NCI-H1105 treated with DMSO at 0.1 percent for 48 hours (cell line): ENCODE results near the gene SYNE1.
"Not testable (repeated sequence)": the region's sequence is repeated elsewhere in the genome, so short reads cannot be mapped to it uniquely, and the experiment has no call there.

Experiments used
- DNase-seq: peaks from one replicate; lab custom pipeline; 2025; lab: John Stamatoyannopoulos, UW

Gene SYNE1

GRCh38 chr6:152372945-152373344, 264.2 kb downstream of the SYNE1 start:
- DNase-seq = no peak

DNA sequence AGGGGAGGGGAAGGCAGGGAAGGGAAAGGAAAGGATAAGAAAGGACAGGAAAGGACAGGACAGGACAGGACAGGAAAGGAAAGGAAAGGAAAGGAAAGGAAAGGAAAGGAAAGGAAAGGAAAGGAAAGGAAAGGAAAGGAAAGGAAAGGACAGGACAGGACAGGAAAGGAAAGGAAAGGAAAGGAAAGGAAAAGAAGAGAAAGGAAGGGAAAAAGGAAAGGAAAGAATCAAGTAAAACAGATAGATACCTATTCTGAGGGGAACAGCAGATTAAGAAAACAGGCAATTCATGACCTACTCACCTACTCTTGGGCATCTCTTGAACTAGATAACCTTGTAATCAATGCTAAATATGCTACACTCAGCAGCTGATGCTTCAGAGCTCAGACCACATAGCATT, 265.4 kb downstream of the SYNE1 start:
- no peak for DNase-seq

DNA sequence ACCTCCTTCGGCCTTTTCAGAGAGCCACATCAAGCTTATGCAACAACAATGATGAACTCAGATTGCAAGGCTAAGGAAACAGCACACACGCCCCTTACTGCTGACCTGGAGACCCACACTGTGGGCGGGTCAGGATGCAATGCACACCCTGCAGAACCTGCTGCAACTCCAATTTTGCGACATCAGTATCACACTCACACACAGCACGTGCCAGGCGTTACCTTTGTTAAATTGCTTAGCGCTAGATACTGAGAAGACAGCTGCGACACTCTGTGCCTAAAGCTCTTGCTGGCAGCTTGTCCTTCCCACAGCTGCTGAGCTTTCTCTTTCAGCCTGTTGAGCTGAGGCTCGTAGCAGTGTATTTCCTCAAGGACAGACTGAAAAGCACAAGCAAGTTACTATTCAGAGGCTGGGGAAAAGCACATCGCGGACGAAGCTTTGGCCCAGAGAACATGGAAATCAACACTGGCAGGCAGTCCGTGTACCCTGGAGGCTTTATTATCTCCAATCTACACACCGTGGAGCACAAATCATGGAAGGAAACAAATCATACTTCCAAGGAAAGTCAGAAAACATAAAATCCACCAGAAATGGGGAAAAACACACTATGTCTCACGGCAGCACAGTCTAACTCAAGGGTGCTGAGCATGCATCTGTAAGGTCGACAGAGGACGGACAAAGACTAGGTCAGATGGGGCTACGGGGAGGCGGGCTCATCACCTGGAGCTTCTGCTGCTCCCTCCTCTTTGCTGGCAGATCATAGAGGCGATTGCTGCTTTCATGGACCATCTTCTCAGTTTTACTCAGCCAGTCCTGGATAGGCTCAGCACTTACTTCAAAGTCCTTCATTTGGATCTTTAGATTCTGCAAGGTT, 268.2 kb downstream of the SYNE1 start:
- DNase-seq = peak; percentile 7

GRCh38 chr6:152364866-152365265, 272.3 kb downstream of the SYNE1 start:
- no peak for DNase-seq

DNA sequence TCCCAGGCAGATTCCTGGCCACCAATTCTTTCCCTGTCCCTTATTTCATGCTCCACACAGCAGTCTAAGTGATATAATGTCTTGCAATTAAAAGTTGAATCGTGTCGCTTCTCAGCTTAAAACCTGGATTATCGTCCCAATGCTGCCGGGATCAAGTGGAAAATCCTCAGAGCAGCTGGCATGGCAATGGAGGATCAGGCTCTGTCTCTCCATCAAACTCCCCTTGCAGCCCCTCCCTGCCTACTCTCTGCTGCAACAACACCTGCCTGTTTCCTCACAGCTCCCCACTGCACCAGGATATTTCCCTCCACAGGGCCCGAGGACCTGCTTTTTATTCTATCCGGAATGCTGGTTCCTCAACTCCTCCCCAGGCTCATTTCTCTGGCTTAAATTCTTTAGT, 277.1 kb downstream of the SYNE1 start:
- no peak for DNase-seq

- DNase-seq = peak; percentile 33
These were observed 280.5 kb downstream of the SYNE1 start for GRCh38 chr6:152356662-152357061.

DNA sequence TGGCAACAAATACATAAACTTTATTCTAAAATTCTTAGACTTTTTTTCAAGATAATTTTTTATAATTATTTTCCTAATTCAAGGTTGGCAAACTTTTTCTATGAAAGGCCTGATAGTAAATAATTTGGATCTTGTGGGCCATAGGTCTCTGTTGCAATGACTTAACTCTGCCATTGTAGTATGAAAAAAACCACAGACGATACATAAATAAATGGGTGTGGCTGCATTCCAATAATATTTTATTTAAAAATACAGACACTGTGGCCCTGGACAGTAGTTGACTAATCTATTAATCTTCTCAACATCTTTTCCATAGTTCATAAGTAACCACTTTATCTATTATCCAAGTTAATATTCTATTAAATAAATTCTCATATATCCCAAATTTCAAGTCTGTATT, 281.1 kb downstream of the SYNE1 start:
- DNase-seq = no peak

GRCh38 chr6:152355166-152355565, 282.0 kb downstream of the SYNE1 start:
- DNase-seq = no peak

GRCh38 chr6:152353440-152353839, 283.7 kb downstream of the SYNE1 start:
- DNase-seq = no peak

DNA sequence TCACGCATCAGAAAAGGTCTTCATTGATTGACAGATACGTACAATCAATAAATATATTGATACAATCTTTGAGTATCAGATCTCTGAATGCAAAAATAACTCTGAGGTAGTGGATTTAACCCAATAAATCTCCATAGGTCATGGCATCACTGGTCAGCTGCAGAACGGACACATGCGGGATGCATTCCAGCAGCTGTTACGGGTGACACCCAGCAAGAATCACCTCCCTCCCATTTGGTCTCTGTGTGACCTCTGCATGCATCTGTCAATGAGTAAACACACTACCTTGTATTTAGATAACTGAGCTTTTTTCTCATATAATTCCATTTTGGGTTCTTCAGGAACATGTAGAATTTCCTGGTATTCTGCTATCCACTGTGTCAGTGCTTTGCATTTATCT, 285.4 kb downstream of the SYNE1 start:
- no peak for DNase-seq

DNA sequence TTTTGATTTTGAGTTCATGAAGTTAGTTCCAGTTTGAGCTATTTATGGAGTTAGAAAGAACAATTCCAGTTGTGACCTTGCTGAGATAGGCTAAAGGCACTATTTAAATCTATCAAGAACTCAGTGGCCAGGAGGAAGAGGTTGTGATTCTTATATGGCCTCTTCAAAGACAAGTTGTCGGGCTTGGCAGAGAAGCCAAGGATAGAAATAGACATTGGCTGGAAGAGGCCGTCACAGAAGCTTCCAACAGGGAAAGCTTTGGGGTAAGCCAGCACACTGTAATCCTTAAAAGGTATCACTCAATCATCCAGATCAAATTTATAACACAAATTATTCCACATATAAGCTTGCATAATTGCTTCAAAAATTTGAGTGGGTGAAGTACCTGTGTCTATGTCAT, 286.1 kb downstream of the SYNE1 start:
- no peak for DNase-seq

DNA sequence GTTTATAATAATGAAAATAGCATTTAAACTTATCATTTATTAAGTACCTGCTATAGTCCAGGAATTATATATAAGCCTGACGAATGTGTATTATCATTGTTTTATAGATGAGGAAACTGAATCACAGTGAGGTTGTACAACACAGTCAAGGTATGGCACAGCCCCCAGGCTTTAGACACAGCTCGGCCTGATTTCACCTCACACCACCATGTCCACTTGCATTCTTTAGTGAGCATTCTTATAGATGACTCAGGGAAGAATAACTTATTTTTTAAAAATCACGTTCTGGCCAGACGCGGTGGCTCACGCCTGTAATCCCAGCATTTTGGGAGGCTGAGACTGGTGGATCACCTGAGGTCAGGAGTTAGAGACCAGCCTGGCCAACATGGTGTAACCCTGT, 289.0 kb downstream of the SYNE1 start:
- no peak for DNase-seq

GRCh38 chr6:152343735-152344360, 293.3 kb downstream of the SYNE1 start:
- no peak for DNase-seq

GRCh38 chr6:152341596-152341995, 295.6 kb downstream of the SYNE1 start:
- no peak for DNase-seq

DNA sequence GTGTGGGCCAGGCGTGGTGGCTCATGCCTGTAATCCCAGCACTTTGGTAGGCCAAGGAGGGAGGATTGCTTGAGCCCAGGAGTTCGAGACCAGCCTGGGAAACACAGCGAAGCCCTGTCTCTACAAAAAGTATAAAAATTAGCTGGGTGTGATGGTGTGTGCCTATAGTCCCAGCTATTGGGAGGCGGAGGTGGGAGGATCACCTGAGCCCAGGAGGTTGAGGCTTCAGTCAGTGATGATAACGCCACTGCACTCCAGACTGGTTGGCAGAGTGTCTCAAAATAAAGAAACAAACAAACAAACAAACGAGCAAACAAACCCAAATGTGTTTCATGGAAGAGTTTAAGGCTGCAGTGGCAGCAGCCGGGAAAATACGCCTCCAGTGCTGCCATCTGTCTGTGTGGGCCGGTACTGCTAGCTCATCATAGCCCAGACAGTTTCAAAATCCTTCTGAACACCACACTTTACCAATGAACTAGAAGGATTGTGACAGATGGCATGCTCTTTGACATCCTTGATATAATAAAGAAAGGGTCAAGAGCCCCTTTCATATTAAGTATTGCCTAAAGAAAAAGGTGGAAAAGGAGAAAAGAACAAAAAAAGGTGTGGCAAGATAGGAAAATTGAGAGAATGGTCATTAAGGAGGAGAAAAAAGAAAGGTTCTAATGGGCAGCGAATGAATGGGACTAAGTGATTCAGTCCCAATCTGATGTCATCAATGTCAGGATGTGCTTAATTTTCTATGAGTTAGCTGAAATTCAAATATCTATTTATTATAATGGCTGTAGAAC, 298.6 kb downstream of the SYNE1 start:
- DNase-seq = peak; percentile 18

GRCh38 chr6:152334555-152334954, 302.6 kb downstream of the SYNE1 start:
- DNase-seq = no peak

- DNase-seq = no peak
These were observed 306.2 kb downstream of the SYNE1 start for GRCh38 chr6:152330961-152331360.

DNA sequence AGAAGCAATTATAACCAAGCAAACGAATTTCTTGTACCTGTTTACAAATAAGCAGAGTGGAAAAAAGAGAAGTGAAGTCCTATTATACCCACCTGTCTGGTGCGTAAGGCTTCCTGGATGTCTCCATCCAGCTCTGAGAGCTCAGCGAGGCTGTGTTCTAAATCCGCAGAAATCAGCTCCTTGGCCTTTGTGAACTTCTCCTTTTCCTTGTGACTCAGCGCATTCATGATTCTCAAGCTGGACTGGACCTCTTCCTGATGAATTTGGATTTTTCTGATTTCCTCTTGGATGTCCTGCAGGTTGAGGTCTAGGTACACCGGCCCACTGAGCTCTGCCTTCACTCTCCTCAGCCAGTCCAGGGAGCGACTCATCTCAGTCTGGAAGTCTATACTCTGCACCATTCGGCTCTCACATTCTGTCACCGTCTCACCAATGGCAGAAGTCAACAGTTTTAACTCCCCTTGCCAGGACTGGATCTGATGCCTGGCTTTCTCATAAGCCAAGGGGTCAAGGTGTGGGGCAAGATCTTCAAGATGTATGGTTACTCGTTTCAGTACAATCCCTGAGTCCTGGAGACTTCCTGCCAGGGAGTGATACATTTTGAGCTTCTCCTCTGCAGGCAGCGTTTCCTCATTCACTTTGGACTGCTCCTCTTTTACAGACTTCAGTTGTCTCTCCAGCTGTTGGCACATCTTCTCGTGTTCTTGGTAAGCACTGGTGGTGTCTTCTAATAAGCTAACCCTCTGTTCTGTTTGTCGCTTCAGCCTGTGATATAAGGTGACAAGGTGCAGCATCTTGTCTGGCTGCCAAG, 307.3 kb downstream of the SYNE1 start:
- DNase-seq = no peak

DNA sequence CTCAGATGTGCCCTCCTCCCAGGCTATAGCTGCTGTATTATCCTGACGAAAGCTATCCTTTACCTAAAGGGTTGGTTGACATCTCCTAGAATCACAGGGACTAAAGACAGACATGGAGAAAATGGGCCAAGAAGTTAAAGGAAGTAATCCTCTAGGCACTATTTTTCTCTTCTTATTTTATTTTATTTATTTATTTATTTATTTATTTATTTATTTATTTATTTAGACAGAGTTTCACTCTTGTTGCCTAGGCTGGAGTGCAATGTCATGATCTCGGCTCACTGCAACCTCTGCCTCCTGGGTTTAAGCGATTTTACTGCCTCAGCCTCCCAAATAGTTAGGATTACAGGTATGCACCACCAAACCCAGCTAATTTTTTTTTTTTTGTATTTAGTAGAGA, 309.0 kb downstream of the SYNE1 start:
- not testable (repeated sequence) for DNase-seq

GRCh38 chr6:152323376-152323775, 313.8 kb downstream of the SYNE1 start:
- DNase-seq = no peak

DNA sequence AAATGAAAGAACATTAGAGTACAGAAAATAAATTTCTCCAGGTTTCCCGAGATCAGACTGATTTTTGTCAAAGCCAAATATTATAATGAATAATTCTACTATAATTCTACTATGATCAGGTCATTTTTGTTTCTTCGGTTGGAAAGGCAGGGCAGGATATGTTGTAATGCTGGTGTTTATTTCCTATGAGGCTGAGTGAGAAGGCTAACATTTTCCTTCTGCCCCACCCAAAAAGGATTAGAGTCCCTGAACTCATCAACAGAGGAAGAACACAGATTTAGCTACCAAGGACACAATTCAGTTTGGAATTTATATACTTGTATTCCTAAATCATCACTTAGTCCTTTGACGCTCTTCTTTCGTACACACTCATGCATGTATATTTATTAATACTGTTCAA, 318.9 kb downstream of the SYNE1 start:
- DNase-seq = no peak

DNA sequence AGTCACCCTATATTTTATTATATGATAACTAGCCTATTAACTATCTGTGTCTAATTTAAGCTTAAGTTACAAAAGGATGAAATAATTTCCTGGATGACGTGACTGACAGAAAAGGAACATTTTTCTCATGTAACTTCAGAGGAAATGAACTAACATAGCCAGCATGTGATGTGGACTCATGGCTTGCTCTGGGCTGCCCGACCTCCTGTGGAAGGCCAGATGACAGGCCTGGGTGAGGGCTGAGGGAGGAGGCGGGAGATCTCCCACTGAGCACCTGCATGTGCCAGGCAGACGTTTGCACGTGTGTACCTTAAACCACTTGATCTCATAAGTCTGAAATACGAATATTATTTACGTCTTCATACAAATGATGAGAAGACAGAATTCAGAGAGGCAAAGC, 321.1 kb downstream of the SYNE1 start:
- no peak for DNase-seq
